HepG2 (cell line): Measurements from ENCODE around the gene MSI2. TPM values are rescaled to one million over a fixed set of nuclear protein-coding genes. Genes with fewer than 3 reads are reported as not detected.

Experiments
- CBX5 ChIP-seq: sonication (generic); formaldehyde crosslinking; IDR thresholded peaks from 2 replicates; pipeline ENCODE4 v1.4.0; 2020; ENCODE audit warnings: missing genetic modification reagents, borderline replicate concordance
- ESRRA ChIP-seq: sonication (generic); formaldehyde crosslinking; IDR thresholded peaks from 2 replicates; pipeline ENCODE4 v1.5.1; 2020; ENCODE audit warnings: mild to moderate bottlenecking, low read depth, missing genetic modification reagents
- ETV5 ChIP-seq: IDR thresholded peaks from 2 replicates; pipeline ENCODE4 v1.6.1; 2018; ENCODE audit warnings: missing biosample characterization, missing genetic modification reagents, inconsistent platforms, borderline replicate concordance
- EZH2 ChIP-seq: conservative IDR thresholded peaks from 2 replicates; pipeline ENCODE4 v1.6.1; 2012; ENCODE audit warnings: mild to moderate bottlenecking, low read depth, low read length, moderate library complexity
- GATAD1 ChIP-seq: IDR thresholded peaks from 2 replicates; pipeline ENCODE4 v1.6.1; 2016; ENCODE audit warnings: missing genetic modification reagents, missing compliant biosample characterization
- GATAD2A ChIP-seq: IDR thresholded peaks from 2 replicates; pipeline ENCODE4 v1.6.1; 2016
- HOXD1 ChIP-seq: sonication (generic); formaldehyde crosslinking; IDR thresholded peaks from 2 replicates; pipeline ENCODE4 v1.5.0; 2020; ENCODE audit warnings: missing genetic modification reagents
- IRF2 ChIP-seq: IDR thresholded peaks from 2 replicates; pipeline ENCODE4 v1.6.1; 2018; ENCODE audit warnings: missing genetic modification reagents, missing compliant biosample characterization
- JDP2 ChIP-seq: sonication (generic); formaldehyde crosslinking; IDR thresholded peaks from 2 replicates; pipeline ENCODE4 v1.8.1; 2022; ENCODE audit warnings: missing genetic modification reagents, borderline replicate concordance
- MBNL3 ChIP-seq: fragments of 250-450 bp; sonication (Bioruptor Pico); conservative IDR thresholded peaks from 2 replicates; pipeline ENCODE4 v1.8.0; 2022; ENCODE audit warnings: mild to moderate bottlenecking, inconsistent platforms
- NBN ChIP-seq: fragments of 450-650 bp; conservative IDR thresholded peaks from 2 replicates; pipeline ENCODE4 v1.6.1; 2017
- PTBP1 ChIP-seq: fragments of 200-400 bp; formaldehyde crosslinking; IDR thresholded peaks from 2 replicates; pipeline ENCODE4 v1.6.1; 2018; ENCODE audit warnings: low read length, low read depth; ENCODE audit not compliant: poor library complexity, severe bottlenecking
- SMAD3 ChIP-seq: sonication (generic); formaldehyde crosslinking; IDR thresholded peaks from 2 replicates; pipeline ENCODE4 v1.4.0; 2020; ENCODE audit warnings: missing genetic modification reagents
- TBX2 ChIP-seq: sonication (generic); formaldehyde crosslinking; IDR thresholded peaks from 2 replicates; pipeline ENCODE4 v1.5.0; 2020; ENCODE audit warnings: missing genetic modification reagents, mild to moderate bottlenecking, borderline replicate concordance
- TMF1 ChIP-seq: sonication (generic); formaldehyde crosslinking; IDR thresholded peaks from 2 replicates; pipeline ENCODE4 v1.8.1; 2022; ENCODE audit warnings: low read depth, missing genetic modification reagents
- YEATS2 ChIP-seq: sonication (generic); formaldehyde crosslinking; IDR thresholded peaks from 2 replicates; pipeline ENCODE4 v1.4.0; 2020; ENCODE audit warnings: missing genetic modification reagents, borderline replicate concordance
- ZNF138 ChIP-seq: sonication (generic); formaldehyde crosslinking; IDR thresholded peaks from 2 replicates; pipeline ENCODE4 v1.5.0; 2020; ENCODE audit warnings: mild to moderate bottlenecking, low read depth, missing genetic modification reagents
- ZNF3 ChIP-seq: IDR thresholded peaks from 2 replicates; pipeline ENCODE4 v1.7.0; 2017; ENCODE audit warnings: inconsistent platforms
- ZNF34 ChIP-seq: sonication (generic); formaldehyde crosslinking; IDR thresholded peaks from 2 replicates; pipeline ENCODE4 v1.4.0; 2020; ENCODE audit warnings: mild to moderate bottlenecking, missing genetic modification reagents, borderline replicate concordance
- ZNF383 ChIP-seq: sonication (generic); formaldehyde crosslinking; IDR thresholded peaks from 2 replicates; pipeline ENCODE4 v1.4.0; 2020; ENCODE audit warnings: missing genetic modification reagents, mild to moderate bottlenecking, borderline replicate concordance
- ZNF550 ChIP-seq: sonication (generic); formaldehyde crosslinking; IDR thresholded peaks from 2 replicates; pipeline ENCODE4 v1.4.0; 2020; ENCODE audit warnings: mild to moderate bottlenecking, missing genetic modification reagents, borderline replicate concordance
- ZNF558 ChIP-seq: sonication (generic); formaldehyde crosslinking; IDR thresholded peaks from 2 replicates; pipeline ENCODE4 v1.9.0; 2022; ENCODE audit warnings: mild to moderate bottlenecking, missing genetic modification reagents, borderline replicate concordance
- ZNF570 ChIP-seq: sonication (generic); formaldehyde crosslinking; IDR thresholded peaks from 2 replicates; pipeline ENCODE4 v1.4.0; 2020; ENCODE audit warnings: mild to moderate bottlenecking, missing genetic modification reagents, borderline replicate concordance
- ZNF614 ChIP-seq: IDR thresholded peaks from 2 replicates; pipeline ENCODE4 v1.6.1; 2018; ENCODE audit warnings: missing biosample characterization, missing genetic modification reagents, inconsistent platforms, borderline replicate concordance
- ZNF615 ChIP-seq: sonication (generic); formaldehyde crosslinking; IDR thresholded peaks from 2 replicates; pipeline ENCODE4 v1.5.0; 2020; ENCODE audit warnings: mild to moderate bottlenecking, missing genetic modification reagents, borderline replicate concordance
- ZNF775 ChIP-seq: sonication (generic); formaldehyde crosslinking; IDR thresholded peaks from 2 replicates; pipeline ENCODE4 v1.4.0; 2020; ENCODE audit warnings: missing genetic modification reagents, mild to moderate bottlenecking, moderate library complexity, borderline replicate concordance
- polyA plus RNA-seq, 8 experiments: library from polyadenylated mRNA; depleted of rRNA in 3 of 8; stranded (reverse) in 7 of 8; unstranded in 1 of 8; fragments of >200 nt; fragmentation: Illumina TruSeq in 4 of 8; extraction: Trizol in 4 of 8; gene quantifications; 2 replicates each; pipeline versions ENCODE4 v1.2.1 to v1.2.3, GENCODE V29; 2011 to 2016; ENCODE audit warnings: low read depth in 4 of 8, missing spikeins in 1 of 8, mixed read lengths in 1 of 8; ENCODE audit not compliant: insufficient read depth in 1 of 8
- total RNA-seq, 5 experiments: library from RNA; depleted of rRNA; stranded (reverse); fragments of >200 nt; fragmentation: Illumina TruSeq; extraction: Trizol; gene quantifications; 2 replicates each; pipeline ENCODE4 v1.2.3, GENCODE V29; 2016; ENCODE audit warnings: low read depth in 1 of 5
- TF ChIP-seq, protein P1 (sequence below): sonication (generic); formaldehyde crosslinking; IDR thresholded peaks from 2 replicates; pipeline ENCODE4 v1.4.0; 2020; ENCODE audit warnings: mild to moderate bottlenecking, missing genetic modification reagents
- TF ChIP-seq, protein P2 (sequence below): sonication (generic); formaldehyde crosslinking; IDR thresholded peaks from 2 replicates; pipeline ENCODE4; 2020; ENCODE audit warnings: missing genetic modification reagents, mild to moderate bottlenecking, borderline replicate concordance

The MSI2 gene
- total and polyA plus RNA-seq, 2 of the 13 experiments (the other 11 are each of a cell fraction or from before 2014, with no cell fraction given), result 77.5 to 78.4 TPM

- TF ChIP-seq SMAD3 (CRISPR knock-in tag) (peak; percentile 72; the same call in 1 of the 2 replicates), ESRRA (CRISPR knock-in tag) (peak; percentile 88; the same call in 1 of the 2 replicates), ETV5 (no peak), ZNF614 (0 out of 2 replicates have a peak, but pooled peaks have one; percentile 58), GATAD2A (CRISPR knock-in tag) (peak; percentile 58; the same call in 1 of the 2 replicates), MBNL3 (CRISPR knock-in tag) (no peak), ZNF570 (CRISPR knock-in tag) (no peak), JDP2 (no peak), ZNF138 (CRISPR knock-in tag) (no peak), ZNF383 (no peak), ZNF775 (no peak), ZNF615 (CRISPR knock-in tag) (no peak), EZH2 (no peak), TMF1 (CRISPR knock-in tag) (no peak), ZNF550 (CRISPR knock-in tag) (0 out of 2 replicates have a peak, but pooled peaks have one; percentile 43), CBX5 (peak; percentile 45; the same call in 1 of the 2 replicates), NBN (no peak), PTBP1 (no peak), IRF2 (CRISPR knock-in tag) (0 out of 2 replicates have a peak, but pooled peaks have one; percentile 44), ZNF34 (CRISPR knock-in tag) (no peak), ZNF558 (no peak), YEATS2 (0 out of 2 replicates have a peak, but pooled peaks have one; percentile 50), TBX2 (CRISPR knock-in tag) (peak; percentile 52; the same call in 1 of the 2 replicates), GATAD1 (CRISPR knock-in tag) (0 out of 2 replicates have a peak, but pooled peaks have one; percentile 39), ZNF3 (CRISPR knock-in tag) (no peak), HOXD1 (CRISPR knock-in tag) (peak; percentile 45; the same call in 1 of the 2 replicates)
- TF ChIP-seq, protein P1, sequence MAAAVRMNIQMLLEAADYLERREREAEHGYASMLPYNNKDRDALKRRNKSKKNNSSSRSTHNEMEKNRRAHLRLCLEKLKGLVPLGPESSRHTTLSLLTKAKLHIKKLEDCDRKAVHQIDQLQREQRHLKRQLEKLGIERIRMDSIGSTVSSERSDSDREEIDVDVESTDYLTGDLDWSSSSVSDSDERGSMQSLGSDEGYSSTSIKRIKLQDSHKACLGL (CRISPR knock-in tag), result no peak
- TF ChIP-seq, protein P2, sequence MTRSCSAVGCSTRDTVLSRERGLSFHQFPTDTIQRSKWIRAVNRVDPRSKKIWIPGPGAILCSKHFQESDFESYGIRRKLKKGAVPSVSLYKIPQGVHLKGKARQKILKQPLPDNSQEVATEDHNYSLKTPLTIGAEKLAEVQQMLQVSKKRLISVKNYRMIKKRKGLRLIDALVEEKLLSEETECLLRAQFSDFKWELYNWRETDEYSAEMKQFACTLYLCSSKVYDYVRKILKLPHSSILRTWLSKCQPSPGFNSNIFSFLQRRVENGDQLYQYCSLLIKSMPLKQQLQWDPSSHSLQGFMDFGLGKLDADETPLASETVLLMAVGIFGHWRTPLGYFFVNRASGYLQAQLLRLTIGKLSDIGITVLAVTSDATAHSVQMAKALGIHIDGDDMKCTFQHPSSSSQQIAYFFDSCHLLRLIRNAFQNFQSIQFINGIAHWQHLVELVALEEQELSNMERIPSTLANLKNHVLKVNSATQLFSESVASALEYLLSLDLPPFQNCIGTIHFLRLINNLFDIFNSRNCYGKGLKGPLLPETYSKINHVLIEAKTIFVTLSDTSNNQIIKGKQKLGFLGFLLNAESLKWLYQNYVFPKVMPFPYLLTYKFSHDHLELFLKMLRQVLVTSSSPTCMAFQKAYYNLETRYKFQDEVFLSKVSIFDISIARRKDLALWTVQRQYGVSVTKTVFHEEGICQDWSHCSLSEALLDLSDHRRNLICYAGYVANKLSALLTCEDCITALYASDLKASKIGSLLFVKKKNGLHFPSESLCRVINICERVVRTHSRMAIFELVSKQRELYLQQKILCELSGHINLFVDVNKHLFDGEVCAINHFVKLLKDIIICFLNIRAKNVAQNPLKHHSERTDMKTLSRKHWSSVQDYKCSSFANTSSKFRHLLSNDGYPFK (CRISPR knock-in tag), result 0 out of 2 replicates have a peak, but pooled peaks have one; percentile 41
Measured at GRCh38 chr17:57671667-57672632, 415.6 kb downstream of the MSI2 start (continued).
